Central memory CD8-positive, alpha-beta T cell (primary cell): ENCODE data around the gene C1QTNF12.

Source experiments
- ATAC-seq: fragments of 150-1000 bp; cut with Tn5 transposase; replicated peaks from 2 replicates; pipeline ENCODE4 v1.10.0; 2022; ENCODE audit warnings: mild to moderate bottlenecking, moderate FRiP score, moderate number of reproducible peaks; ENCODE audit not compliant: poor library complexity, severe bottlenecking; ENCODE audit errors: extremely low read depth
- DNase-seq, 2 donors: peaks; one replicate each; pipeline ENCODE4 v3.0.0; 2021; ENCODE audit warnings: low spot score in 2 of 2
- H3K27ac Mint-ChIP-seq: one replicate; pipeline ENCODE4 v1.8.0; 2022; ENCODE audit warnings: low read depth, mild to moderate bottlenecking, moderate library complexity, mixed read lengths
- H3K27me3 Mint-ChIP-seq: one replicate; pipeline ENCODE4 v1.8.0; 2022; ENCODE audit warnings: mixed read lengths
- H3K36me3 Mint-ChIP-seq: one replicate; pipeline ENCODE4 v1.8.0; 2022; ENCODE audit warnings: mild to moderate bottlenecking, moderate library complexity, mixed read lengths; ENCODE audit not compliant: insufficient read depth
- H3K4me1 Mint-ChIP-seq: one replicate; pipeline ENCODE4 v1.8.0; 2022; ENCODE audit warnings: mixed read lengths
- H3K4me3 Mint-ChIP-seq: one replicate; pipeline ENCODE4 v1.8.0; 2022; ENCODE audit warnings: mild to moderate bottlenecking, moderate library complexity, mixed read lengths
- H3K9me3 Mint-ChIP-seq: one replicate; pipeline ENCODE4 v1.8.0; 2022; ENCODE audit warnings: mixed read lengths

The C1QTNF12 gene

GRCh38 chr1:1213345-1214265, 32.9 kb downstream of the C1QTNF12 start, which contains the start of gene TNFRSF4:
TSS of gene TNFRSF4 (minus strand) at chr1:1214153. CDS start at chr1:1214127, 26 bp downstream.
- H3K27me3 Mint-ChIP-seq: no peaks in the 10 kb centered on the region
- peaks cover 17% of the 10 kb centered on the region for H3K36me3 Mint-ChIP-seq
- peak within 1 kb of the TSS; percentile 62 for H3K27ac Mint-ChIP-seq
- no peaks in the 10 kb centered on the region for H3K9me3 Mint-ChIP-seq
- peak within 1 kb of the TSS; percentile 63 for H3K4me3 Mint-ChIP-seq
- DNase-seq (no peak), ATAC-seq (peak; percentile 38)
- H3K4me1 Mint-ChIP-seq: peaks cover 25% of the 10 kb centered on the region

GRCh38 chr1:1212780-1213344, 33.7 kb downstream of the C1QTNF12 start:
- H3K27me3 Mint-ChIP-seq: no peaks in the 10 kb centered on the region
- H3K4me3 Mint-ChIP-seq: peak overlapping the region; percentile 50
- peaks cover 14% of the 10 kb centered on the region for H3K36me3 Mint-ChIP-seq
- no peaks in the 10 kb centered on the region for H3K9me3 Mint-ChIP-seq
- peak; percentile 54 for ATAC-seq
- H3K4me1 Mint-ChIP-seq: peaks cover 32% of the 10 kb centered on the region
- peak in 1 of 2 donors; percentile 53 for DNase-seq
- H3K27ac Mint-ChIP-seq: peak overlapping the region; percentile 68

GRCh38 chr1:1211541-1212441, 34.7 kb downstream of the C1QTNF12 start:
- Mint-ChIP-seq H3K9me3 (no peaks in the 10 kb centered on the region), H3K4me3 (peak overlapping the region; percentile 50), H3K36me3 (peaks cover 10% of the 10 kb centered on the region), H3K27ac (peak overlapping the region; percentile 75), H3K27me3 (no peaks in the 10 kb centered on the region), H3K4me1 (peaks cover 34% of the 10 kb centered on the region)
- ATAC-seq (no peak), DNase-seq (no peak)

- Mint-ChIP-seq H3K4me1 (peaks cover 33% of the 10 kb centered on the region), H3K4me3 (peak overlapping the region; percentile 47), H3K9me3 (no peaks in the 10 kb centered on the region), H3K36me3 (peaks cover 7% of the 10 kb centered on the region), H3K27ac (peak overlapping the region; percentile 75), H3K27me3 (no peaks in the 10 kb centered on the region)
- no peak for DNase-seq
- no peak for ATAC-seq
Observed at GRCh38 chr1:1210726-1211540, 35.6 kb downstream of the C1QTNF12 start.

GRCh38 chr1:1208713-1209433, 37.6 kb downstream of the C1QTNF12 start:
- Mint-ChIP-seq H3K36me3 (peaks cover 4% of the 10 kb centered on the region), H3K4me1 (peaks cover 20% of the 10 kb centered on the region), H3K27ac (peak overlapping the region; percentile 78), H3K9me3 (no peaks in the 10 kb centered on the region), H3K4me3 (peak overlapping the region; percentile 76), H3K27me3 (no peaks in the 10 kb centered on the region)
- ATAC-seq: no peak
- no peak for DNase-seq

GRCh38 chr1:1207571-1207892, 39.0 kb downstream of the C1QTNF12 start:
- H3K4me3 Mint-ChIP-seq: peak overlapping the region; percentile 76
- no peak for DNase-seq
- H3K36me3 Mint-ChIP-seq: peaks cover 4% of the 10 kb centered on the region
- peak overlapping the region; percentile 78 for H3K27ac Mint-ChIP-seq
- no peak for ATAC-seq
- no peaks in the 10 kb centered on the region for H3K9me3 Mint-ChIP-seq
- H3K4me1 Mint-ChIP-seq: peaks cover 20% of the 10 kb centered on the region
- no peaks in the 10 kb centered on the region for H3K27me3 Mint-ChIP-seq

- DNase-seq (no peak), ATAC-seq (no peak)
- Mint-ChIP-seq H3K4me1 (peaks cover 20% of the 10 kb centered on the region), H3K27me3 (no peaks in the 10 kb centered on the region), H3K4me3 (peak overlapping the region; percentile 58), H3K9me3 (no peaks in the 10 kb centered on the region), H3K36me3 (peaks cover 4% of the 10 kb centered on the region), H3K27ac (no peak overlapping the region)
Observed at GRCh38 chr1:1206966-1207531, 39.5 kb downstream of the C1QTNF12 start.

GRCh38 chr1:1206376-1206965, 40.1 kb downstream of the C1QTNF12 start, which contains the start of gene TNFRSF18:
TSS of gene TNFRSF18 (minus strand) at chr1:1206592. CDS start at chr1:1206571, 21 bp downstream.
- no peak within 1 kb of the TSS for H3K27ac Mint-ChIP-seq
- H3K27me3 Mint-ChIP-seq: no peaks in the 10 kb centered on the region
- peak within 1 kb of the TSS; percentile 58 for H3K4me3 Mint-ChIP-seq
- H3K9me3 Mint-ChIP-seq: no peaks in the 10 kb centered on the region
- peaks cover 20% of the 10 kb centered on the region for H3K4me1 Mint-ChIP-seq
- DNase-seq: no peak
- H3K36me3 Mint-ChIP-seq: peaks cover 4% of the 10 kb centered on the region
- no peak for ATAC-seq

GRCh38 chr1:1205769-1206375, 40.6 kb downstream of the C1QTNF12 start:
- Mint-ChIP-seq H3K27me3 (no peaks in the 10 kb centered on the region), H3K36me3 (peaks cover 4% of the 10 kb centered on the region), H3K4me1 (peaks cover 20% of the 10 kb centered on the region), H3K9me3 (no peaks in the 10 kb centered on the region), H3K4me3 (peak overlapping the region; percentile 58), H3K27ac (no peak overlapping the region)
- ATAC-seq: no peak
- no peak for DNase-seq

- no peaks in the 10 kb centered on the region for H3K9me3 Mint-ChIP-seq
- peak overlapping the region; percentile 57 for H3K27ac Mint-ChIP-seq
- H3K36me3 Mint-ChIP-seq: peaks cover 4% of the 10 kb centered on the region
- H3K27me3 Mint-ChIP-seq: no peaks in the 10 kb centered on the region
- no peak overlapping the region for H3K4me3 Mint-ChIP-seq
- ATAC-seq: no peak
- peaks cover 20% of the 10 kb centered on the region for H3K4me1 Mint-ChIP-seq
- no peak for DNase-seq
Observed at GRCh38 chr1:1204998-1205768, 41.3 kb downstream of the C1QTNF12 start.
